Measurements from ENCODE around the gene DUSP21. TPM values are rescaled to one million over a fixed set of nuclear protein-coding genes. Genes with fewer than 3 reads are reported as not detected.
"Not testable (repeated sequence)": the region's sequence is repeated elsewhere in the genome, so short reads cannot be mapped to it uniquely, and the experiment has no call there.

Gene DUSP21
- polyA plus RNA-seq, 1 donor from 2014 or later: not detected

DNA sequence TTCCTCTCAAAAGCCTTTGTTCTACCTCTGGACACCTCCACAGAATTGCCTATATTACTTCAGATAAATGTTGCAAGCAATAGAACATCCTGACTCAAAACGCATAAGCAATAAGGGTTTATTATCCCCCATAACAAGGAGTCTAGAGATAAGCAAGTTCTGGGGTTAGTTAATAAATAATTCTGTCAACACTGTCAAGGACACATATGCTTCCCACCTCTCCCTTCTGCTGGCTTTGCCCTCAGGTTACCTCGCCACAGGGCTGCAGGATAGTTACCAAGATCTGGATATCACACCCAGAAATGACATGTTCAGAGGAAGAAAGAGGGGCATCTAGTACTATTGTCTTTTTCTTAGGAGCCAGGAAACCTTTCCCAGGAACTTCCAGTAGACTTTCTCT lies 14.0 kb upstream of the DUSP21 start:
- Histone ChIP-seq H3K27me3 (ENCODE audit: insufficient read depth, low read depth, low read length) (no peaks in the 10 kb centered on the region), H3K4me3 (ENCODE audit: low read length) (no peak overlapping the region), H3K9me2 (ENCODE audit: insufficient read depth, low read length) (no peaks in the 10 kb centered on the region), H3K79me2 (replicated peaks; ENCODE audit: insufficient read depth, low read length) (no peaks in the 10 kb centered on the region), H4K20me1 (ENCODE audit: insufficient read depth) (no peaks in the 10 kb centered on the region), H3K4me2 (ENCODE audit: low read length) (no peak overlapping the region), H3K36me3 (ENCODE audit: insufficient read depth, low read length) (no peaks in the 10 kb centered on the region), H3F3A (ENCODE audit: insufficient read depth, low read length, poor library complexity, severe bottlenecking) (no peaks in the 10 kb centered on the region), H3K9me3 (ENCODE audit: low read length) (no peaks in the 10 kb centered on the region), H3K9ac (ENCODE audit: low read length) (no peak overlapping the region), H2AFZ (ENCODE audit: low read depth, low read length) (no peak overlapping the region), H3K27ac (ENCODE audit: low read length) (no peak overlapping the region)
- TF ChIP-seq SMC3 (conservative IDR thresholded peaks at IDR 0.05; ENCODE audit: poor library complexity) (no peak), EZH2 (IDR thresholded peaks at IDR 0.05; ENCODE audit: borderline replicate concordance, insufficient read depth, low read length, poor library complexity, severe bottlenecking) (no peak)

DNA sequence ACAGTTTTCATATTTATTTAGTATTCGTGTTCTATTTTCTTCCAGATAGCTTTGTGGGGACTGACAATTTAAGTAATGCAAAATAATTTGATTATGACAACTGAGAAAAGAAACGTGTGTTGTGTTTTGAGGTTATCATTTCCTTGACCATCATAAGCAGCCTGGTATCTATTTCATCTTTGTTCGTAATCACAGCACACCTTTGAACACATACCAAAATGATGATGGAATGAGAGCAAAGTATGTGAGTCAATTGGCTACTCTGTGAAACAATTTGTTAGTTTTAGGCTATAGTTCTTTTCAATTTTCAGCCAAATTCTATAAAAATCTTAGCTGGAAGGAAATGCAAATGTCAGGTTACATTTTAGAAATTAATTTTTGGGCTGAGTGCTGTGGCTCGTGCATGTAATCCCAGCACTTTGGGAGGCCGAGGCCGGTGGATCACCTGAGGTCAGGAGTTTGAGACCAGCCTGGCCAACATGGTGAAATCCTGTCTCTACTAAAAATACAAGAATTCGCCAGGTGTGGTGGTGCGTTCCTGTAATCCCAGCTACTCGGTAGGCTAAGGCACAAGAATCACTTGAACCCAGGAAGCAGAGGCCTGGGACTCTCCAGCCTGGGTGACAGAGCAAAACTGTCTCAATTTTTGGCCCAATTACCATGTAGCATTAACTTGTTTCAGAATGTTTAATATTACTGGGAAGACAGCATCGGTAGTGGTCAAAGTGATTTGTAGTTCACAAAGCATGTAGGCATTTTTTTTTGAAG lies 1.1 kb upstream of the DUSP21 start:
- H3K4me3 ChIP-seq (ENCODE audit: low read length): no peak overlapping the region
- H3K9me2 ChIP-seq (ENCODE audit: insufficient read depth, low read length): no peaks in the 10 kb centered on the region
- TF ChIP-seq POLR2AphosphoS5 (IDR thresholded peaks at IDR 0.05): no peak
- no peak for TF ChIP-seq EZH2 (IDR thresholded peaks at IDR 0.05; ENCODE audit: borderline replicate concordance, insufficient read depth, low read length, poor library complexity, severe bottlenecking)
- no peak overlapping the region for H3K4me2 ChIP-seq (ENCODE audit: low read length)
- no peaks in the 10 kb centered on the region for H4K20me1 ChIP-seq (ENCODE audit: insufficient read depth)
- no peak overlapping the region for H3K9ac ChIP-seq (ENCODE audit: low read length)
- H2AFZ ChIP-seq (ENCODE audit: low read depth, low read length): no peak overlapping the region
- H3K9me3 ChIP-seq (ENCODE audit: low read length): no peaks in the 10 kb centered on the region
- no peaks in the 10 kb centered on the region for H3K36me3 ChIP-seq (ENCODE audit: insufficient read depth, low read length)
- no peaks in the 10 kb centered on the region for H3K79me2 ChIP-seq (replicated peaks; ENCODE audit: insufficient read depth, low read length)
- no peak overlapping the region for H3K27ac ChIP-seq (ENCODE audit: low read length)
- no peaks in the 10 kb centered on the region for H3K27me3 ChIP-seq (ENCODE audit: insufficient read depth, low read depth, low read length)
- H3F3A ChIP-seq (ENCODE audit: insufficient read depth, low read length, poor library complexity, severe bottlenecking): no peaks in the 10 kb centered on the region

DNA sequence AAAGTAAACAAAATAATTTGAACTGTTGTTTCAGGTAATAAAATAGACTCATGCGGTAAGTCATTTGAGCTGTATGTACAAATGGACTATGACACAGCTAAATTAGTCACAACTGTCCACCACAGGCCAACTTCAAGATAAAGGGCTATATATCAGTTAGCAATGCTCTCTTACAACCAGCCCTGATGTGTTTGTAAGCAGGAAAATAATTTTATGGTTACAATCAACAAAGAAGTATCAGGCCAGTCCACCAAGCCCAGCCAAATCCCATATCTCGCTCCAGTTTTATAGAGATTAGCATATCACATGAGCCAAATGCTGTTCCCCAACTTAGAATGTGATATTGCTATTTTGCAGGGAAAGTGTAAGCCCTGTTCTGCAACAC lies 511 bp upstream of the DUSP21 start:
- no peaks in the 10 kb centered on the region for H3F3A ChIP-seq (ENCODE audit: insufficient read depth, low read length, poor library complexity, severe bottlenecking)
- H3K9me2 ChIP-seq (ENCODE audit: insufficient read depth, low read length): no peaks in the 10 kb centered on the region
- H2AFZ ChIP-seq (ENCODE audit: low read depth, low read length): no peak overlapping the region

DNA sequence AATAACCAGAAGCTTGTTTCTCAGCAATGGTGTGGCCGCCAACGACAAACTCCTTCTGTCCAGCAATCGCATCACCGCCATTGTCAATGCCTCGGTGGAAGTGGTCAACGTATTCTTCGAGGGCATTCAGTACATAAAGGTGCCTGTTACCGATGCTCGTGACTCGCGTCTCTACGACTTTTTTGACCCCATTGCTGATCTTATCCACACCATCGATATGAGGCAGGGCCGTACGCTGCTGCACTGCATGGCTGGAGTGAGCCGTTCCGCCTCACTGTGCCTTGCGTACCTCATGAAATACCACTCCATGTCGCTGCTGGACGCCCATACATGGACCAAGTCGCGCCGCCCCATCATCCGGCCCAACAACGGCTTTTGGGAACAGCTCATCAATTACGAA lies 383 bp downstream of the DUSP21 start:
- no peaks in the 10 kb centered on the region for H4K20me1 ChIP-seq (ENCODE audit: insufficient read depth)
- H3K9ac ChIP-seq (ENCODE audit: low read length): no peak overlapping the region
- H3F3A ChIP-seq (ENCODE audit: insufficient read depth, low read length, poor library complexity, severe bottlenecking): no peaks in the 10 kb centered on the region
- H3K27ac ChIP-seq (ENCODE audit: low read length): no peak overlapping the region
- H3K79me2 ChIP-seq (replicated peaks; ENCODE audit: insufficient read depth, low read length): no peaks in the 10 kb centered on the region
- TF ChIP-seq, protein P1, sequence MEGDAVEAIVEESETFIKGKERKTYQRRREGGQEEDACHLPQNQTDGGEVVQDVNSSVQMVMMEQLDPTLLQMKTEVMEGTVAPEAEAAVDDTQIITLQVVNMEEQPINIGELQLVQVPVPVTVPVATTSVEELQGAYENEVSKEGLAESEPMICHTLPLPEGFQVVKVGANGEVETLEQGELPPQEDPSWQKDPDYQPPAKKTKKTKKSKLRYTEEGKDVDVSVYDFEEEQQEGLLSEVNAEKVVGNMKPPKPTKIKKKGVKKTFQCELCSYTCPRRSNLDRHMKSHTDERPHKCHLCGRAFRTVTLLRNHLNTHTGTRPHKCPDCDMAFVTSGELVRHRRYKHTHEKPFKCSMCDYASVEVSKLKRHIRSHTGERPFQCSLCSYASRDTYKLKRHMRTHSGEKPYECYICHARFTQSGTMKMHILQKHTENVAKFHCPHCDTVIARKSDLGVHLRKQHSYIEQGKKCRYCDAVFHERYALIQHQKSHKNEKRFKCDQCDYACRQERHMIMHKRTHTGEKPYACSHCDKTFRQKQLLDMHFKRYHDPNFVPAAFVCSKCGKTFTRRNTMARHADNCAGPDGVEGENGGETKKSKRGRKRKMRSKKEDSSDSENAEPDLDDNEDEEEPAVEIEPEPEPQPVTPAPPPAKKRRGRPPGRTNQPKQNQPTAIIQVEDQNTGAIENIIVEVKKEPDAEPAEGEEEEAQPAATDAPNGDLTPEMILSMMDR (IDR thresholded peaks at IDR 0.05; ENCODE audit: poor library complexity, severe bottlenecking): no peak
- no peak for TF ChIP-seq SMC3 (conservative IDR thresholded peaks at IDR 0.05; ENCODE audit: poor library complexity)
- no peak for TF ChIP-seq EZH2 (IDR thresholded peaks at IDR 0.05; ENCODE audit: borderline replicate concordance, insufficient read depth, low read length, poor library complexity, severe bottlenecking)
- TF ChIP-seq EP300 (conservative IDR thresholded peaks at IDR 0.05; ENCODE audit: poor library complexity, severe bottlenecking): no peak
- TF ChIP-seq RAD21 (conservative IDR thresholded peaks at IDR 0.05): no peak
- H2AFZ ChIP-seq (ENCODE audit: low read depth, low read length): no peak overlapping the region
- H3K4me3 ChIP-seq (ENCODE audit: low read length): no peak overlapping the region
- H3K36me3 ChIP-seq (ENCODE audit: insufficient read depth, low read length): no peaks in the 10 kb centered on the region
- H3K9me3 ChIP-seq (ENCODE audit: low read length): no peaks in the 10 kb centered on the region
- H3K9me2 ChIP-seq (ENCODE audit: insufficient read depth, low read length): no peaks in the 10 kb centered on the region
- no peaks in the 10 kb centered on the region for H3K27me3 ChIP-seq (ENCODE audit: insufficient read depth, low read depth, low read length)
- no peak overlapping the region for H3K4me2 ChIP-seq (ENCODE audit: low read length)

More for the DNA sequence above, 511 bp upstream of the DUSP21 start:
- Histone ChIP-seq H3K79me2 (replicated peaks; ENCODE audit: insufficient read depth, low read length) (no peaks in the 10 kb centered on the region), H3K27ac (ENCODE audit: low read length) (no peak overlapping the region), H3K4me3 (ENCODE audit: low read length) (no peak overlapping the region), H3K27me3 (ENCODE audit: insufficient read depth, low read depth, low read length) (no peaks in the 10 kb centered on the region), H3K36me3 (ENCODE audit: insufficient read depth, low read length) (no peaks in the 10 kb centered on the region), H3K9ac (ENCODE audit: low read length) (no peak overlapping the region), H4K20me1 (ENCODE audit: insufficient read depth) (no peaks in the 10 kb centered on the region), H3K9me3 (ENCODE audit: low read length) (no peaks in the 10 kb centered on the region), H3K4me2 (ENCODE audit: low read length) (no peak overlapping the region)
- TF ChIP-seq TAF1 (IDR thresholded peaks at IDR 0.05; ENCODE audit: low read depth): no peak
- no peak for TF ChIP-seq EP300 (conservative IDR thresholded peaks at IDR 0.05; ENCODE audit: poor library complexity, severe bottlenecking)

DNA sequence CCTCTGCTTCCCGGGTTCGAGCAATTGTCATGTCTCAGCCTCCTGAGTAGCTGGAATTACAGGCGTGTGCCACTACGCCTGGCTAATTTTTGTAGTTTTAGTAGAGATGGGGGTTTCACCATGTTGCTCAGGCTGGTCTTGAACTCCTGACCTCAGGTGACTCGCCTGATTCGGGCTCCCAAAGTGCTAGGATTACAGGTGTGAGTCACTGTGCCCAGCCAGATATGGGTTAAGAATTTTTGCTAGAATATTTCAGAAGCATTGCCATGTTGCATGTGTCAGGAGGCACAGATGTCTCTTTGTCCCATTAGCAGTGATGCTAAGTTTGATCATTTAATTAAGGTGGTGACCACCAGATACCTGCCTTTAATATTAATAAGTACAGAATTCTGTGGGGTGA lies 7.1 kb downstream of the DUSP21 start:
- H3F3A ChIP-seq (ENCODE audit: insufficient read depth, low read length, poor library complexity, severe bottlenecking); H4K20me1 ChIP-seq (ENCODE audit: insufficient read depth); H3K36me3 ChIP-seq (ENCODE audit: insufficient read depth, low read length); H3K9ac ChIP-seq (ENCODE audit: low read length); H3K4me3 ChIP-seq (ENCODE audit: low read length); H2AFZ ChIP-seq (ENCODE audit: low read depth, low read length); H3K79me2 ChIP-seq (replicated peaks; ENCODE audit: insufficient read depth, low read length); H3K9me2 ChIP-seq (ENCODE audit: insufficient read depth, low read length); H3K27me3 ChIP-seq (ENCODE audit: insufficient read depth, low read depth, low read length); H3K4me2 ChIP-seq (ENCODE audit: low read length); H3K27ac ChIP-seq (ENCODE audit: low read length); H3K9me3 ChIP-seq (ENCODE audit: low read length): not testable (repeated sequence)
